ENCODE measurements around the gene CDC27. TPM values are rescaled to one million over a fixed set of nuclear protein-coding genes. Genes with fewer than 3 reads are reported as not detected.

Gene CDC27
- total RNA-seq, 5 donors from 2014 or later (not counting 1 experiment from before 2014, with no cell fraction given) = 54.6 to 66.0 (median 58.6) TPM

DNA sequence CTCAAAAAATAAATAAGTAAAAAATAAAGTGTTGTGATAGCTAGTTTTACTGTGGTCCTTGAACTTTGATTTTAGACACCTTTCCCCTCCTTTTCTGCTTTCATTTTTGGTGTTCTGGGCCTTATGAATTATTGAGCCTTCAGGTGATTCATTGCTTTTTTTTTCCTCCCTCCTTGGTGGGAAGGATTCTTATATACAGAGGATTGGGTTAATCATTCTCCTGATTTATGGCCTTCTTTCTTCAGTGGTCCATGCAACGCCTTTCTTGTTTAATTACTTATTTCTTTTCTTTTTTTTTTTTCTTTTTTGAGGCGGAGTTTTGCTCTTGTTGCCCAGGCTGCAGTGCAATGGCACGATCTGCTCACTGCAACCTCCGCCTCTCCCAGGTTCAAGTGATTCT is 12.1 kb upstream of the CDC27 start:
- H3K9me3 ChIP-seq = no peaks in the 10 kb centered on the region
- Mint-ChIP-seq H3K27ac (no peak overlapping the region), H3K4me3 (no peak overlapping the region), H3K36me3 (no peaks in the 10 kb centered on the region), H3K9me3 (no peaks in the 10 kb centered on the region), H3K4me1 (peaks cover 41 to 46% (median 44%) of the 10 kb centered on the region in 3 donors), H3K27me3 (no peaks in the 10 kb centered on the region)
- peaks cover 27 to 35% of the 10 kb centered on the region in 2 experiments for H3K4me1 ChIP-seq (ENCODE audit: control insufficient read depth in 1 of 2, extremely low read depth in 1 of 2, insufficient read depth in 2 of 2, low read length in 2 of 2)
- POLR2A ChIA-PET = interaction anchor here in 1 of 2 donors (0.5 to 1.3 kb wide), 2 partner anchors 11 to 22 kb away, joined by 3 read pairs; no protein-coding TSS in a partner anchor
- no peak overlapping the region for H3K27ac ChIP-seq (ENCODE audit: low read length)
- no peaks in the 10 kb centered on the region for H3K27me3 ChIP-seq (replicated peaks in 1 of 2; ENCODE audit: control insufficient read depth in 2 of 2, extremely low read depth in 1 of 2, insufficient read depth in 2 of 2, low read length in 1 of 2)
- WGBS (ENCODE audit: insufficient coverage) = 100% methylated on average over 2 of the region's 4 CpGs
- no peak for ATAC-seq (replicated peaks in 1 of 4)
- DNase-seq = no peak
- no peaks in the 10 kb centered on the region for H3K36me3 ChIP-seq (ENCODE audit: control insufficient read depth in 2 of 2, extremely low read depth in 1 of 2, insufficient read depth in 1 of 2, low read length in 1 of 2)
- H3K4me3 ChIP-seq (ENCODE audit: control insufficient read depth in 1 of 2, extremely low read depth in 1 of 2, low read length in 1 of 2) = no peak overlapping the region
- CTCF ChIA-PET = no interaction called here

DNA sequence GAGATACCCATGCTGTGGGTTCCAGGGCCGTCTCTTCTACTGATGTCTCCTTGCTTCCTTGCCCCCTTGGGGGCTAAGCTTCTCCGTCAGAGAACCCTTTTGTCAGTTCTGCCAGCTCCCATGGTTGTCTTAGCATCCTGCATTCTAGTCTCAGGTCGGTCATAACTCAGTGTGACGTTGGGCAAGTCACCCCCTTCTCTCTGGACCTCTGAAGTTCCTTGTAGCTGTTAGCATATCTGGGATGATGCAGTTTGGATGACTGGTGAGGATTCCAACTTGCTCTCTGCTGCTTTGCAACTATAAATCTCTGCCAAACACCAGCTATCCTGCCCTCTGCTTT is 11.2 kb upstream of the CDC27 start:
- Histone ChIP-seq H3K27ac (ENCODE audit: low read length) (no peak overlapping the region), H3K27me3 (replicated peaks in 1 of 2; ENCODE audit: control insufficient read depth in 2 of 2, extremely low read depth in 1 of 2, insufficient read depth in 2 of 2, low read length in 1 of 2) (no peaks in the 10 kb centered on the region), H3K4me1 (ENCODE audit: control insufficient read depth in 1 of 2, extremely low read depth in 1 of 2, insufficient read depth in 2 of 2, low read length in 2 of 2) (peaks cover 22 to 27% of the 10 kb centered on the region in 2 experiments), H3K9me3 (no peaks in the 10 kb centered on the region), H3K36me3 (ENCODE audit: control insufficient read depth in 2 of 2, extremely low read depth in 1 of 2, insufficient read depth in 1 of 2, low read length in 1 of 2) (no peaks in the 10 kb centered on the region), H3K4me3 (ENCODE audit: control insufficient read depth in 1 of 2, extremely low read depth in 1 of 2, low read length in 1 of 2) (no peak overlapping the region)
- ATAC-seq (replicated peaks in 1 of 4) (no peak), DNase-seq (no peak)
- Mint-ChIP-seq H3K36me3 (no peaks in the 10 kb centered on the region), H3K4me1 (peaks cover 32 to 37% (median 35%) of the 10 kb centered on the region in 3 donors), H3K9me3 (no peaks in the 10 kb centered on the region), H3K27ac (peak overlapping the region; percentile 65 to 72), H3K4me3 (peak overlapping the region in 1 of 3 donors; percentile 34), H3K27me3 (no peaks in the 10 kb centered on the region)
- POLR2A ChIA-PET = interaction anchor here in 1 of 2 donors (1.3 kb wide), 1 partner anchor 10 kb away, joined by 3 read pairs; no protein-coding TSS in a partner anchor
- CTCF ChIA-PET = no interaction called here
- WGBS (ENCODE audit: insufficient coverage) = 74% methylated on average over 2 of the region's 4 CpGs

DNA sequence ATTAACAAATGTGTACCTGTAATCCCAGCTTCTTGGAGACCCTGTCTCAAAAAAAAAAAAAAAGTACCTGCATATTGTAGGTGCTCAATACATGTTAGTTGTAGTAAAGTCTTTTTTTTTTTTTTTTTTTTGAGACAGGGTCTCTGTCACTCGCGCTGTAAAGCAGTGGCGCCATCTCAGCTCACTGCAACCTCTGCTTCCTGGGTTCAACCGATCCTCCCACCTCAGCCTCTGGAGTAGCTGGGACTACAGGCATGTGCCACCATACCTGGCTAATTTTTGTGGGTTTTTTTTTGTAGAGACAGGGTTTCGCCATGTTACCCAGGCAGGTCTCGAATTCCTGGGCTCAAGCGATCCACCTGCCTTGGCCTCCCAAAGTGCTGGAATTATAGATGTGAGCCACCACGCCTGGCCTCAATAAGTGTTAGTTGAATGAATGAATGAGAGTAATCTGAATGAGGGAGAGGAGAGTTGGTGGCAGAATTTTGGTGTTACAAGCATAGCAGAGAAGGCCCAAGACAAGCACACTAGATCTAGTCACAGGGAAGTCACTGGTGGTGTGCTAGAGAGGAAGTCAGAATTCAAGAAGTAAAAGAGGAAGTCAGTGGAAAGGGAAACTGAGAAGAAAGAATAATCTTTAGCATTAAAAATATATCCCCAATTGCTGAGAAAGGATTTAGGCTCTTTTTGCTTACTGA is 10.7 kb upstream of the CDC27 start:
- Mint-ChIP-seq H3K4me1 (peaks cover 27 to 32% (median 30%) of the 10 kb centered on the region in 3 donors), H3K9me3 (no peaks in the 10 kb centered on the region), H3K27me3 (no peaks in the 10 kb centered on the region), H3K27ac (peak overlapping the region; percentile 65 to 72), H3K36me3 (no peaks in the 10 kb centered on the region), H3K4me3 (peak overlapping the region in 1 of 3 donors; percentile 34)
- ChIA-PET POLR2A (interaction anchor here in 1 of 2 donors (0.6 to 1.3 kb wide), 2 partner anchors 9 to 24 kb away, joined by 3 to 4 read pairs; no protein-coding TSS in a partner anchor), CTCF (interaction anchor here in 1 of 2 donors (0.7 kb wide), 2 partner anchors 39 to 179 kb away, joined by 3 to 7 read pairs; no protein-coding TSS in a partner anchor)
- DNase-seq (no peak), ATAC-seq (replicated peaks in 1 of 4) (no peak)
- no peak overlapping the region for H3K4me3 ChIP-seq (ENCODE audit: control insufficient read depth in 1 of 2, extremely low read depth in 1 of 2, low read length in 1 of 2)
- 93% methylated on average over 2 of the region's 8 CpGs for WGBS (ENCODE audit: insufficient coverage)
- H3K4me1 ChIP-seq (ENCODE audit: control insufficient read depth in 1 of 2, extremely low read depth in 1 of 2, insufficient read depth in 2 of 2, low read length in 2 of 2) = peaks cover 21 to 22% of the 10 kb centered on the region in 2 experiments
- H3K9me3 ChIP-seq = no peaks in the 10 kb centered on the region
- H3K36me3 ChIP-seq (ENCODE audit: control insufficient read depth in 2 of 2, extremely low read depth in 1 of 2, insufficient read depth in 1 of 2, low read length in 1 of 2) = no peaks in the 10 kb centered on the region
- H3K27ac ChIP-seq (ENCODE audit: low read length) = peak overlapping the region; percentile 12
- no peaks in the 10 kb centered on the region for H3K27me3 ChIP-seq (replicated peaks in 1 of 2; ENCODE audit: control insufficient read depth in 2 of 2, extremely low read depth in 1 of 2, insufficient read depth in 2 of 2, low read length in 1 of 2)

DNA sequence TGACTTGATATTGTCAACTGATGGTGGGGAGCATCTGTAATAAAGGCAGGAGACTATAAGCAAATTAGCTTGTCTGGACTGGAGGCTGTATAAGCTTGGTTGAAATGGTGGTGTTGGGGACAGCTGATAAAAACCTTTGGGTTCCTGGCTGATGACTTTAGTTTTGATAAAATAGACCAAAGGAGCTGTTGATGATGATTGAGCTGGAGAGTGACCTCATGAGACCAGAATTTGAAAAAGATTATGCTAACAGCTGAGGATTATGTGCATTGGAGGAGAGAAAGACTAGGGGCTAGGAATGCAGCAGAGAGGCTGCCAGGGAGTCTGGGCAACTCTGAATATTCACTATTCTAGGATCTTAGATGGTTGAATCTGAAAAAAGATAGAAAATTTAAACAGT is 8.7 kb upstream of the CDC27 start:
- ChIA-PET CTCF (interaction anchor here in 1 of 2 donors (1.1 kb wide), 1 partner anchor 102 kb away, joined by 3 read pairs; no protein-coding TSS in a partner anchor), POLR2A (interaction anchor here in 1 of 2 donors (0.5 kb wide), 1 partner anchor 100 kb away, joined by 9 read pairs; no protein-coding TSS in a partner anchor)
- H3K9me3 ChIP-seq = no peaks in the 10 kb centered on the region
- no peak overlapping the region for H3K4me3 ChIP-seq (ENCODE audit: control insufficient read depth in 1 of 2, extremely low read depth in 1 of 2, low read length in 1 of 2)
- ATAC-seq (replicated peaks in 1 of 4) (no peak), DNase-seq (no peak)
- Mint-ChIP-seq H3K27me3 (no peaks in the 10 kb centered on the region), H3K27ac (no peak overlapping the region), H3K4me1 (peaks cover 13 to 28% (median 14%) of the 10 kb centered on the region in 3 donors), H3K4me3 (no peak overlapping the region), H3K36me3 (no peaks in the 10 kb centered on the region), H3K9me3 (no peaks in the 10 kb centered on the region)
- no peaks in the 10 kb centered on the region for H3K27me3 ChIP-seq (replicated peaks in 1 of 2; ENCODE audit: control insufficient read depth in 2 of 2, extremely low read depth in 1 of 2, insufficient read depth in 2 of 2, low read length in 1 of 2)
- H3K36me3 ChIP-seq (ENCODE audit: control insufficient read depth in 2 of 2, extremely low read depth in 1 of 2, insufficient read depth in 1 of 2, low read length in 1 of 2) = no peaks in the 10 kb centered on the region
- no peak overlapping the region for H3K27ac ChIP-seq (ENCODE audit: low read length)
- H3K4me1 ChIP-seq (ENCODE audit: control insufficient read depth in 1 of 2, extremely low read depth in 1 of 2, insufficient read depth in 2 of 2, low read length in 2 of 2) = peaks cover 8 to 14% of the 10 kb centered on the region in 2 experiments

DNA sequence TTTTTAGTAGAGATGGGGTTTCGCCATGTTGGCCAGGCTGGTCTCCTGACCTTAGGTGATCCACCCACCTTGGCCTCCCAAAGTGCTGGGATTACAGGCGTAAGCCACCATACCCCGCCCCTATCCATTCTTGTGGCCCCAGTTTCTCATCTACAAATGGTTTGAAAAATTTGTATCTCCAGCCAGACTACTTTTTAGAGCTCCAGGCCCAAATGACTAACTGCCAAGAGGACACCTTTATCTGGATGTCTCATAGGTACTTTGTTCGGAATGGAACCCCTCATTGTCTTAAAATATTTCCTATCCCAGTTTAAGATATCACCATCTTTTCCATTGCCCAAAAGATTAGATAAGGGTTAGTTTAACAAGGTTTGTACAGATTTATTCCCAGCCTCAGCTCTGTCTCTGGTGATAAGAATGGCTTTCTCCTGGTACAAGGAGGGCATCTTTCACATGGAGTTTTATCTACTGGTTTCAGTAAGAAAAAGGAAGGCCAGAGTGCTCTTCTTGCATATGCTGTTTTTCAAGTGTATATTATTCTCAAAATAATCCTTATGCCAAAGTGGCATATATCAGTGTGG is 4.9 kb upstream of the CDC27 start:
- H3K9me3 ChIP-seq = no peaks in the 10 kb centered on the region
- Mint-ChIP-seq H3K9me3 (no peaks in the 10 kb centered on the region), H3K4me3 (no peak overlapping the region), H3K27ac (peak overlapping the region; percentile 59), H3K4me1 (peaks cover 16 to 35% (median 21%) of the 10 kb centered on the region in 3 donors), H3K27me3 (no peaks in the 10 kb centered on the region), H3K36me3 (no peaks in the 10 kb centered on the region)
- no peak overlapping the region for H3K27ac ChIP-seq (ENCODE audit: low read length)
- no peaks in the 10 kb centered on the region for H3K36me3 ChIP-seq (ENCODE audit: control insufficient read depth in 2 of 2, extremely low read depth in 1 of 2, insufficient read depth in 1 of 2, low read length in 1 of 2)
- POLR2A ChIA-PET = no interaction called here
- ATAC-seq (replicated peaks in 1 of 4) (no peak), DNase-seq (no peak)
- CTCF ChIA-PET = interaction anchor here in 1 of 2 donors (1.3 kb wide), 1 partner anchor 27 kb away, joined by 5 read pairs; no protein-coding TSS in a partner anchor
- 100% methylated on average over 3 of the region's 4 CpGs for WGBS (ENCODE audit: insufficient coverage)
- no peak overlapping the region for H3K4me3 ChIP-seq (ENCODE audit: control insufficient read depth in 1 of 2, extremely low read depth in 1 of 2, low read length in 1 of 2)
- H3K27me3 ChIP-seq (replicated peaks in 1 of 2; ENCODE audit: control insufficient read depth in 2 of 2, extremely low read depth in 1 of 2, insufficient read depth in 2 of 2, low read length in 1 of 2) = no peaks in the 10 kb centered on the region
- peaks cover 0 to 13% of the 10 kb centered on the region in 2 experiments for H3K4me1 ChIP-seq (ENCODE audit: control insufficient read depth in 1 of 2, extremely low read depth in 1 of 2, insufficient read depth in 2 of 2, low read length in 2 of 2)

DNA sequence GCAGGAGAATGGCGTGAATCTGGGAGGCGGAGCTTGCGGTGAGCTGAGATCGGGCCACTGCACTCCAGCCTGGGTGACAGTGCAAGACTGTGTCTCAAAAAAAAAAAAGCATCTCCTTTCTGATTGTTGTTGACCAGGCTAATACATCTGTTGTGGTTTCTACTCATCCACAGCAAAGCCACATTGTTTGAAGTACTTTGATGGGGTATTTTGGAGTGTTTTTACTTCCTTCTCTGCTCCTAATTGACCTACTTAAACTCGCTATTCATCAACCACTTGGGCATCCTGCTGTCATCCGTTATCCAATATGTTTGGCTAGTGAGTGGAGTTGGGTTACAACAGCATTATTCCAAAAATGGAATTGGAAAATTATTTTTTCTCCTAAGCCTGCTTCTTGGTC is 3.5 kb upstream of the CDC27 start:
- CTCF ChIA-PET = no interaction called here

More for the DNA sequence above, 3.5 kb upstream of the CDC27 start:
- H3K36me3 Mint-ChIP-seq = no peaks in the 10 kb centered on the region
- POLR2A ChIA-PET = no interaction called here
- H3K27me3 ChIP-seq (replicated peaks in 1 of 2; ENCODE audit: control insufficient read depth in 2 of 2, extremely low read depth in 1 of 2, insufficient read depth in 2 of 2, low read length in 1 of 2) = no peaks in the 10 kb centered on the region
- H3K27me3 Mint-ChIP-seq = no peaks in the 10 kb centered on the region
- WGBS (ENCODE audit: insufficient coverage) = no CpG with 5 or more reads among the region's 6 CpGs
- no peak for ATAC-seq (replicated peaks in 1 of 4)
- no peaks in the 10 kb centered on the region for H3K9me3 ChIP-seq
- H3K9me3 Mint-ChIP-seq = no peaks in the 10 kb centered on the region
- H3K27ac ChIP-seq (ENCODE audit: low read length) = peak overlapping the region; percentile 2
- H3K4me1 ChIP-seq (ENCODE audit: control insufficient read depth in 1 of 2, extremely low read depth in 1 of 2, insufficient read depth in 2 of 2, low read length in 2 of 2) = peaks cover 6 to 16% of the 10 kb centered on the region in 2 experiments
- H3K4me3 Mint-ChIP-seq = no peak overlapping the region
- no peak overlapping the region for H3K4me3 ChIP-seq (ENCODE audit: control insufficient read depth in 1 of 2, extremely low read depth in 1 of 2, low read length in 1 of 2)
- peaks cover 23 to 44% (median 28%) of the 10 kb centered on the region in 3 donors for H3K4me1 Mint-ChIP-seq
- peak overlapping the region; percentile 45 to 66 for H3K27ac Mint-ChIP-seq
- peak in 1 of 35 experiments; percentile 33 for DNase-seq
- H3K36me3 ChIP-seq (ENCODE audit: control insufficient read depth in 2 of 2, extremely low read depth in 1 of 2, insufficient read depth in 1 of 2, low read length in 1 of 2) = no peaks in the 10 kb centered on the region

Measured in T-cell (primary cell).